Kidney tubule cell (primary cell): ENCODE measurements around the gene FRAT1.
A peak's percentile ranks its signal among the peaks of the same experiment; 100 is the strongest.
"Not testable (repeated sequence)": the region's sequence is repeated elsewhere in the genome, so short reads cannot be mapped to it uniquely, and the experiment has no call there.

Source experiments
- DNase-seq: peaks from one replicate; pipeline ENCODE4 v3.0.0-alpha.2; 2018; ENCODE audit warnings: low spot score

The FRAT1 gene

GRCh38 chr10:97318772-97319651, at the start of gene FRAT1:
FRAT1 (plus strand) TSS chr10:97319271; CDS start chr10:97319454, 183 bp downstream.
- peak; percentile 85 for DNase-seq

GRCh38 chr10:97270523-97271154, 48.4 kb upstream of the FRAT1 start:
- no peak for DNase-seq

GRCh38 chr10:97273700-97274099, 45.4 kb upstream of the FRAT1 start:
- DNase-seq, result no peak

- DNase-seq, result no peak
Measured at GRCh38 chr10:97274828-97275227, 44.2 kb upstream of the FRAT1 start.

- no peak for DNase-seq
Measured at GRCh38 chr10:97277551-97277950, 41.5 kb upstream of the FRAT1 start.

GRCh38 chr10:97278491-97278989, 40.5 kb upstream of the FRAT1 start:
- DNase-seq, result peak; percentile 58

GRCh38 chr10:97279121-97279815, 39.8 kb upstream of the FRAT1 start:
- no peak for DNase-seq

- no peak for DNase-seq
Measured at GRCh38 chr10:97280783-97281182, 38.3 kb upstream of the FRAT1 start.

- DNase-seq, result not testable (repeated sequence)
Measured at GRCh38 chr10:97290076-97290475, 29.0 kb upstream of the FRAT1 start.

GRCh38 chr10:97290576-97291356, 28.3 kb upstream of the FRAT1 start:
- DNase-seq, result not testable (repeated sequence)

GRCh38 chr10:97291357-97292096, 27.5 kb upstream of the FRAT1 start:
- peak; percentile 7 for DNase-seq

GRCh38 chr10:97292097-97292861, 26.8 kb upstream of the FRAT1 start, which contains the start of gene ARHGAP19:
ARHGAP19 (minus strand) TSS chr10:97292637; CDS start chr10:97292627, 10 bp downstream.
- DNase-seq, result peak; percentile 99

GRCh38 chr10:97292862-97293198, 26.2 kb upstream of the FRAT1 start:
- no peak for DNase-seq

GRCh38 chr10:97297556-97298222, 21.4 kb upstream of the FRAT1 start:
- DNase-seq, result no peak

GRCh38 chr10:97298223-97298571, 20.9 kb upstream of the FRAT1 start:
- no peak for DNase-seq

- DNase-seq, result no peak
Measured at GRCh38 chr10:97300980-97301379, 18.1 kb upstream of the FRAT1 start.

GRCh38 chr10:97302088-97302791, 16.8 kb upstream of the FRAT1 start:
- no peak for DNase-seq

GRCh38 chr10:97307441-97307840, 11.6 kb upstream of the FRAT1 start:
- no peak for DNase-seq
